Esophagus mucosa (tissue), 1 donor: ENCODE data around the gene AIF1L. TPM values are rescaled to one million over a fixed set of nuclear protein-coding genes. Genes with fewer than 3 reads are reported as not detected.

Experiments
- ATAC-seq: fragments of 200-7000 bp; cut with Tn5 transposase; one replicate; pipeline ENCODE4 v1.9.1; 2020
- total RNA-seq: library from RNA; stranded (reverse); gene quantifications from one replicate; pipeline ENCODE4 v1.2.4, GENCODE V29; 2023
- donor health status: DM: yes; HTN: yes; CAD: no.

Gene AIF1L
- total RNA-seq, 1 donor from 2014 or later: 63.3 TPM

DNA sequence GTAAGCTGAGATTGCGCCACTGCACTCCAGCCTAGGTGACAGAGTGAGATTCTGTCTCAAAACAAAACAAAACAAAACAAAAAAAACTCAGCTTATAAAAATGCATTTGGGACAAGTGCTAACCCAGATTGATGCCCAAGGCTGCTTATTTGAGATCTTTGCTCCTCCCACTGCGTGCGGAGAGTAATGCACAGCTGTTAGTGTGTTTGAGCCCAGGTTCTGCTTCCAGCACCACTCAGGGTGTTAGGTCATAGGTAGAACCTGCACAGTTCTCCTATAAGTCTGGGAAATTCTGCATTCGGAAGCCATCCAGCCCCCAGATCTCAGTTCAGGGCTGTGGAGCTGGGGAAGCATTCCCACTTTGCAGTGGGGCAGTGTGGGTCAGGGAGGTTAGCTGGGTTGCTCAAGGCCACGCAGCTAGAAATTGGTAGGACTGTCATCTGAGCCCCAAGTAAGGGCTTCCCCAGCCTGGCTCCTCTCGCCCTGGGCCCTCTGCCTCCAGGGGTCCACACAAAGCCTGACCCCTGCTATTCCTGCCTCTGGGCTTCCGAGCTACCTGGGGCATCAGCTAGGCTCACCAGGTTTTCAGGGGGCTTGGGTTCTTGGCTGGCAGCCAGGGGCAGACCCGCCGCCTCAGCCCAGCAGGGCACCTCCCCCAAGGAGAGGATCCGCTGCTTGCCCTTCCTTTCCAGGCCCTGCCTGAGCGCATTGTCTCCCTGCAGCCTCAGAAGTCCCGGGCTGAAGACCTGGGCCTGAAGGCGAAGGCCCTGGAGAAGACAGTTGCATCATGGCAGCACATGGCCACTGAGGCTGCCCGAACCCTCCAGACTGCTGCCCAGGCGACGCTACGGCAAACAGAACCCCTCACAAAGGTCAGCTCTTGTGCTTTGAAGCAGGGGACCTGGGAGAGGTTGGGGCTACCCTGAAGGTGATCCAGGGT lies 17.6 kb upstream of the AIF1L start:
- no peak for ATAC-seq

DNA sequence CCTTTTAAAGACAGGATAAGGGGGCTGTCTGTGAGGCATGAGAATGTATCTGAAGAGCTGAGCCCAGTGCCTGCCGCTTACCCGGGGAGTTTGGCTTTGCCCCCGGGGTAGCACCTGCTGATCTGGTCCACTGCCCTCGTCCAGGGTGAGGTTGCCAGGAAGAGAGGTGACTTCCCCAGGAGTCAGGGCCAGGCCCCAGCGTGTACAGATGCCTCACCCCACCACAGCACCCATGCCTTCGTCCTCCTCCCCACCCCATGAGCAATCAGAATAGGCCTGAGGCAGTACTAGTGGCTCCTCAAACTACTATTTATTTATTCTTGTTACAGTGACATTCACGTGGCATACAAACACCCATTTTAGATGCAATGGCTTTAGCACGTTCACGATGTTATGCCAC lies 15.7 kb upstream of the AIF1L start:
- peak; percentile 94 for ATAC-seq

DNA sequence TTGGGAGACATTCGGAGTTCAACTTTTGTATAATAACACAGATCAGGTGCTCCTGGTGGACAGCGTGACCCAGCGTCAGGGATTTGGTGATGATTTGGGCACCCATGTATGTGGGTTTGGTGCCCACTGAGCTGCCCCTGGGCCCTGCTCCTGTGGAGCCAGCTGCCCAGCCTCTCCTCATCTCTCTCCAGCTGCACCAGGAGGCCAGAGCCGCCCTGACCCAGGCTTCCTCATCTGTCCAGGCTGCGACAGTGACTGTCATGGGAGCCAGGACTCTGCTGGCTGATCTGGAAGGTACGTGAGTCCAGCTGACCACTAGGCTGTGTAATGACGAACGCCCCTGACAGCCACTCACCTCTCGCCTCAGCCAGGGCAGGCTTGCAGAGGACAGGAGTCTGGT lies 14.5 kb upstream of the AIF1L start:
- no peak for ATAC-seq

DNA sequence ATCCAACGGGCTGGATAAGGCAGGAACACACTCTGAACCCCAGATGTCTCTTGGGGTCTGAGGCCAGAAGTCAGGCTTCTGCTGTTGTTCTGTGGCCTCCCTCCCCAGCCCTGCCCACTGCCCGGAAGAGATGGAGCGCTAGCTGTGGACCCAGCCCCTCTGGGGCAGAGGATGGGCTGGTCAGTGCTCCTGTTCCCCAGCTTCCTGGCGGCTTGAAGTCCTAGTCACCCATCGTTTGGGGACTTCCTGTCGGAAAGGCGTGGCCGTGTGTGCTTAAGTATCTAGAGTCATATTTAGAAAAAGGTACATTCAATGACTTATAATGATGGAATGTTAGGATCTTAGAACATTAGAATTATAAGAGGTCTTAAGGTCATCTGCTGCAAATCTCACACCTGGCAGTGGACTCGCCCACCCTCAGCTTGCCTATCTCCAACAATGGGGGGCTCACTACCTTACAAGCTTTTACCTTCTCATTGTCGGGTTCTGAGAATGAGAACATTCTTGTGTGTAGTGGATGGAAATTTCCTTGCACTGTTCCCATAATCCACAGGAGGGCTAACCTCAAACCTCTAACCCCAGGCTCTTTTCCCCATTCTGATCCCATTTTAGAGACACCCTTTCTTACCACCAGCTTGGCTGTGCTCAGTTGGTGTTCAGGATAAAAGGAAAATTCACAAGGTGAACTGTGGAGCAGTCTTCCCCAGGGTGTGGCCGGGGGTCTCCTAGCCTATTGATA lies 13.4 kb upstream of the AIF1L start:
- peak; percentile 52 for ATAC-seq

DNA sequence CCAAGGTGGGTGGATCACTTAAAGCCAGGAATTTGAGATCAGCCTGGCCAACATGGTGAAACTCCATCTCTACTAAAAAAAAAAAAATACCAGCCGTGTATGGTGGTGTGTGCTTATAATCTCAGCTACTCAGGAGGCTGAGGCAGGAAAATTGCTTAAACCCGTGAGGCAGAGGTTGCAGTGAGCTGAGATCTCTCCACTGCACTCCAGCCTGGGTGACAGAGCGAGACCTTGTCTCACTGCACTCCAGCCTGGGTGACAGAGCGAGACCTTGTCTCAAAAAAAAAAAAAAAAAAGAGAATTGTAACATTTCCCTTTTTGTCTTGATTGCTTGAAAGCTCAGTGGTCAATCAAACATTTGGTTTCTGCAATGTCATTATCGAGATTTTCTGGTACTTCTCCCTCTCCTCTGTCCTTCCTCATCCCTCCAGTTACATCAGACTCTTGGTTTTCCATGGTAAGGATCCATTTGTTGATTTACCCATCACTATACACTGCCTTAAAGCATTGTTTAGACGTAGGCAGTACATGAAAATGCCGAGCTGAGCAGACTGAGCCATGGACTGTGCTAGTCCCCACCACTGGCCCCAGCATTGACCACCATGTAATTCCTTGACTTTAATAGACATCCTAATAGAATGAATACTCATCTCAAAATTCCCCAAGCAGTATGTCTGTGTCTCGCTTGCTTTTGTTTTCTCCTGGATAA lies 11.5 kb upstream of the AIF1L start:
- no peak for ATAC-seq

DNA sequence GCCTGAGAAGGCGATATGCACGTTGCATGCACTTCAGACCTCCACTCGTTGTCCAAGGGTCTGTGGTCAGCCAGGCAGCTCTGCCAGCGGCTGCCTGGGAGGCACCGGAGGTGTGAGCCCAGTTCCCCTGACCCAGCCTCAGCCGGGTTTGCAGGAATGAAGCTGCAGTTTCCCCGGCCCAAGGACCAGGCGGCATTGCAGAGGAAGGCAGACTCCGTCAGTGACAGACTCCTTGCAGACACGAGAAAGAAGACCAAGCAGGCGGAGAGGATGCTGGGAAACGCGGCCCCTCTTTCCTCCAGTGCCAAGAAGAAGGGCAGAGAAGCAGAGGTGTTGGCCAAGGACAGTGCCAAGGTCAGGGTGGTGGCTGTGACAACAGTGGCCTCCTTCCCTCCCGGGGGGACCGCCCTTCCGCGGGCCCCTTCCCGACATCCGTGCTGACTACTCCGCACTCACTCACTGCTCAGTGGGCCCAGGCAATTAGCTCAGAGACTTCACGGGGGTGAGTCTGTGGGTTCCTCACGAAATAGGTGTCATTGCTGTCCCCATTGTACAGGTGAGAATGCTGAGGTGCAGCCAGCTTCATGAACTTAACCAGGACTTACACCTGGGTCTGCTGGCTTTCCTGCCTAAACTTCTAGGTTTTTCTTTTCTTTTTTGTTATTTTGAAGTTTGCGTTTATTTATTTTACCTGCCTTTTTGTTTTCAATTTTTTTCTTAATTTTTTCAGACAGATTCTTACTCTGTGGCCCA lies 10.8 kb upstream of the AIF1L start:
- ATAC-seq: no peak

DNA sequence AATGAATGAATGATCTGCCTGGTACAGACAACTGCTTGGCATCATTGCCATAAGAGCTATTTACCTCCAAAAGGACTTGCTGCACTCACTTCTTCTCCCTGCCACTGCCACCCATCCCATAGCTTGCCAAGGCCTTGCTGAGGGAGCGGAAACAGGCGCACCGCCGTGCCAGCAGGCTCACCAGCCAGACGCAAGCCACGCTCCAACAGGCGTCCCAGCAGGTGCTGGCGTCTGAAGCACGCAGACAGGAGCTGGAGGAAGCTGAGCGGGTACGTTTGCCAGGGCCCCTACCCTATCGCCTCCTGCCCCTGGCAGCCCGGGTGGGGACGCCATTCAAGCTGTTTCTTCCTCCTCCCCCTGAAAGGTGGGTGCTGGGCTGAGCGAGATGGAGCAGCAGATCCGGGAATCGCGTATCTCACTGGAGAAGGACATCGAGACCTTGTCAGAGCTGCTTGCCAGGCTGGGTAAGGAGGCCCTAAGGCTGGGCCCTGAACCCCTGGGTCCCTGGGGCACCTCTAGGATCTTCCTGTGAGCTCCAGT lies 8.9 kb upstream of the AIF1L start:
- ATAC-seq: no peak

DNA sequence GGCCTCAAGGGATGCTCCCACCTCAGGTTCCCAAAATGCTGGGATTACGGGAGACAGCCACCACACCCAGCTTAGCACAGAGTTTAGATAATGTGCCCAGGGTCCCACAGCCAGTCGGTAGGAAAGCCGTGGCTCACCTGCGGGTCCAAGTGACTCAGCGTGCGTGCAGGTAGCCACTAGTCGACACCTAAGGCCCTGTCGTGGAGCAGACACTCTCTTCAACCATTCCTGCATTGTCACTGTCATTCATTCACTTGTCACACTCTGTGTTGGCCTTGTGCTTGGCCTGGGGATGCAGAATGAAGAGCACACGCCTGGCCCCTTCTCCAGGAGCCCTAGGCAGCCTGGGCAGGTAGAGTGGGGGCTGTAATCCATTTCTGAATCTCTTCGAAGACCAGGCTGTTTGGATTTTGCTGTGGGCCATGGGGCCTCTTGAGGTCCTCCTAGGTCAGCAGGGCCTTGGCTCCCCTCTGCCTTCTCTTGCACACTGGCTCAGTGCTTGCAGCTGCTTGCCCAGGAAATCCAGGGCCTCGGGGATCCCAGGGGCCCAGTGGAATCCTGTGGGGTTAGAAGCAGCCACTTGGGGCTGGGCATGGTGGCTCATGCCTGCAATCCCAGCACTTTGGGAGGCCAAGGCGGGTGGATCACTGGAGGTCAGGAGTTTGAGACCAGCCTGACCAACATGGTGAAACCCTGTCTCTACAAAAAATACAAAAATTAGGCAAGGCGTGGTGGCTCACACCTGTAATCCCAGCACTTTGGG lies 6.1 kb upstream of the AIF1L start:
- ATAC-seq: no peak

DNA sequence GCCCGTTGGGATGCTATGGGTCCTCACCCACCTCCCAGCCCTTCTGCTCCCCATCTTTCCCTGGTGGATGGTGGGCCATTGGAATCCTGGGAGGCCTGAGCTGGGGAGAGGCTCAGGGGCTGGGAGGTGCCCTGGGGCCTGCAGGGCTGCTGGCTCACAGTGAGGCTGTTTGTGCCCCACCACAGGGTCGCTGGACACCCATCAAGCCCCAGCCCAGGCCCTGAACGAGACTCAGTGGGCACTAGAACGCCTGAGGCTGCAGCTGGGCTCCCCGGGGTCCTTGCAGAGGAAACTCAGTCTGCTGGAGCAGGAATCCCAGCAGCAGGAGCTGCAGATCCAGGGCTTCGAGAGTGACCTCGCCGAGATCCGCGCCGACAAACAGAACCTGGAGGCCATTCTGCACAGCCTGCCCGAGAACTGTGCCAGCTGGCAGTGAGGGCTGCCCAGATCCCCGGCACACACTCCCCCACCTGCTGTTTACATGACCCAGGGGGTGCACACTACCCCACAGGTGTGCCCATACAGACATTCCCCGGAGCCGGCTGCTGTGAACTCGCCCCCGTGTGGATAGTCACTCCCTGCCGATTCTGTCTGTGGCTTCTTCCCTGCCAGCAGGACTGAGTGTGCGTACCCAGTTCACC lies 4.9 kb upstream of the AIF1L start:
- no peak for ATAC-seq

DNA sequence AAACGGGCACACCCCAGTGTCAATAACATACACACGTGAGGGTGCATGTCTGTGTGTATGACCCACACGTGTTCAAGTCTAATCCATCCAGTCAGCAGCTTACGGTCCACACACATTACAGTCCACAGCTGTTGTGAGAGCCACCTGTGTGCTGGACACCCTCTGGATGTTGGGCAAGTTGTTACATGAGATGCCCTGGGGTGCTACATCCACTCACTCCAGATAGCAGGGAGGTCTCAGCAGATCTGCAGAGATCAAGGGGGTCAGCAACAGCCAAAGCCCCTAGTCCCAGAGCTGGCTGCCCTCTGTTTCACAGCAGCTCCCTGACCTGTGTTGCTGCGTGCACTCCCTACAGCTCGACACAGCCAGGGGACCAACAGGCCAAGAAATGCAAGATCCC lies 4.3 kb upstream of the AIF1L start:
- ATAC-seq: no peak

DNA sequence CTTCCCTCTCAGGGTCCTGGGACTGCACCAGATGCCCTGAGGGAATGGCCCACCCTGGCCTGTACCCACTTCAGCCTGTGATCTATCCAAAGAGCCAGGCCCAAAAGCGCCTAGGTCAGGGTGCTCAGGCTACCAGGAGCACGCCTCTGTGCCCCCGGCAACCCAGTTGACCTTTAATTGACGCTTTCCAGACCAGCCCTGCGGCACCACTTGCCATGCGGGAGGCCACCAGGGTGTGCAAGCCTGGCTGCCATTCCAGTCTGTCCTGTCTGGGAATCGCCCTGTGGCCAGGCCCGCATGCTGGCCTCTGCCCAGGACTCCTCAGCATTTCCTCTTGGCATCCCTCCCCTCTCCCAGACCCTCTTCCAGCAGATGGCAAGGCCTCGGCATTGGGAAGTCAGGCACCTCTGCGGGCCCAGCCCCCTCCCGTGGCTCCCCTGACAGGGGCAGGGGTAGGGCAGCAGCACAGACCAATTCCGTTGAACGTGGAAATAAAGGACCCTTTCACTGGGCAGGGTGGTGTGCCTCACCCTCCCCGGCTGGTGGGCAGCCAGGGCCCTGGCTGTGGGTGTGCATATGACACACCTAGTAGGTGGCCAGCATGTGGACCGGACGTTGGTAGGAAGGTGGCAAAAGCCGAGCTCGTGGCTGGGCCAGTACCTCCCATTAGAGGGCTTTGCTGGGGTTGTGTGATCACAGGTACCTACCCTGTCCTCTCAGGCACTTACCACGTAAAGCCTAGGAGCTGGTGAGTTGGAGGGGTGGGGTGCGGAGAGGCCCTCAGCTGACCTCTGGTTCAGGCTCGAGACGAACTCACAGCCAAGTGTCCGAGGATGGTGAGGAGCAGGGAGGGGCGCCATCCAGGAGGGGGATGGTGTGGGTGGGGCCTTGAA lies 3.5 kb upstream of the AIF1L start:
- ATAC-seq: peak; percentile 32

DNA sequence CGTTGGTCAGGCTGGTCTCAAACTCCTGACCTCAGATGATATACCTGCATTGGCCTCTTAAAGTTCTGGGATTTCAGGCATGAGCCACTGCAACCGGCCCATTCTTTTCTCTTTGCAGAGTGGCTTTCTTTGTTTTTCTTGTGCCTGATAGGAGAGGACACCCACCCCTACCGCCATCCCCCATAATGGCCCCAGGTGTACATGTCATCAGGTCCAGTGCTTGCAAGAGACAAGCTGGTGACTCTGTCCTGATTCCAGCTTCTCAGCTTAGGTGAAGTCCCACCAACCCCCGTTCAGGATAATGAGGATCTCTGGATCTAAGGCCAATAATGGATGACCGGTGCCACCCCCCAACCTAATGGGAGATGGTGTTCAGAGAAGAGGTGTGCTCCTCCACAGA lies 2.3 kb upstream of the AIF1L start:
- no peak for ATAC-seq

DNA sequence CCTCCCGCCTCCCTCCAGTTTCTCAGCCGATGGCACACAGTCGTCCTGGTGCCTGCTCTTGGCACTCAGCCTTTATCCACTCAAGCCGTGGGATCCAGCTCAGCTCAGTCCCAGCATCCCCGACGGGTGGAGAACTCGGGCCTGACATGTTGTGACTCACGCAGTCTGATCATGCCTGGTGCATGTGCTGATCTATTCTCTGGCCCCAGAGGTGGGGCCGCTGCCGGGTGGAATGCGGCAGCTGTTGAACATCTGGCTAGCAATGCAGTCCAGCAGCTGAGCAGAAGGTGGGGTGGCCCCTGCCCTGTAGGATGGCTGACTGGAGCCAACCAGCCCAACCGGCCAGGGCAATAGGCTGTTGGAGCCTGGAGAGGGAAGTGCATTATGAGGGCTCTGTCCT lies 1.7 kb upstream of the AIF1L start:
- peak; percentile 84 for ATAC-seq

DNA sequence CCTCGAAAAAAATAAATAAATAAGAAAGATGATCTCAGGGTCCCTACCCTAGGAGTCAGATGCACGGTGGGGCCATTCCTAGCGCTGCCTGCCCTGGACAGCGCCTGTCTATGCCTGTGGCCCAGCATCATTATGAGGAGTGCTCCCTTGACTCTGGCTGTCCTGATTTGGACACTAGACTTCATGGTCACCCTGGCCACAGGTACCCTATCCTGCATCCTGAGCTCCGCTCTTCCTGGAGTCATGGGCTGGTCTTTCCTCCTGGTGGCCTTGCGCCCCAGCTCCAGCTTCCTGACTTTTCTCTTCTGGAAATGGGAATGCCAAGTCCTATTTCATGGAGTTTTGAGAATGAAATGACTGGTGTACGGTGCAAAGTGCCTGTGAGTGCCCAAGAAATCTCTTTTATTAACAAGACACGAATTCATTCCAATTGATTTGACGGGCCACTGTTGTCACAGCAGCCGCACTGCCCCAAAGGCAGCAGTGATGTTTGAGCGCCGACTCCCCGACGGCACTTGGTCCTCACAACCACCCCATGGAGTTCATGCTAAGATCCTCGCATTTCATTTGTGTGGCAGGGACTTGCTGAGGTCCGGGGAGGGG lies 564 bp upstream of the AIF1L start:
- no peak for ATAC-seq

DNA sequence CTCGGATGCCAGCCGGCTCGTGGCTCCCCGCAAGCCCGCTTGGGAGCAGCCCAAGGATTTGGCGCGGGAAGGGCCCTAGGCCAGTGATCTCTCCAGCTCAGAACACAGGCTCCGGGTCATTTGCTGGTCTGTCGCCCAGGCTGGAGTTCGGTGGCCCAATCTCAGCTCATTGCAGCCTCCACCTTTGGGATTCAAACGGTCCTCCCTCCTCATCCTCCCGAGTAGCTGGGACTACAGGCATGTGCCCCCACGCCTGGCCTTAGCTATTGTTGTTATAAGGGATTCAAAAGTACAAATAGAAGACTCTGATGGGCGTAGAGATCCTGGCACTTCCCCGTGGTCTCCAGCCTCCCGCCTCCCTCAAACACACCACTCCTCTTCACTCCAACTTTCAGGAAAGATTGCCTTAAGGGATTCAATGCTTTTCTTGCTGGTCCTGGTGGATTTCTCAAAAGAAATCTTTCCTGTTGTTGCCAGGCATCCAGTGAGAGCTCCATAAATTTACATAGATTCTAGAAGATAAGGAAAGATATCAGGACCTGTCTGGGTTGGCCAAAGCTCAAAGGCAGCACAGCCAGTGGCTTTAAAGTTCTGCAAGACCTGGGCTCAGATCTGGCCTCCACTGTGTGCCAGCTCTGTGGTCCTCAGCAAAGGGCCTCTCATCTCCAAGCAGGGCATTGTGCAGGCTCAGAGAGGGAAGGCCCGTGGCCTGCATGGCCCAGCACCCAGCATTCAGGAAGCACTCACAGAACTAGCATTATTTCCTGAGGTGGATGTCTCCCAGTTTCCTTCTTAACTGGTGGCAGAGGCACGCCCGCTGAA lies 1.0 kb downstream of the AIF1L start:
- no peak for ATAC-seq

DNA sequence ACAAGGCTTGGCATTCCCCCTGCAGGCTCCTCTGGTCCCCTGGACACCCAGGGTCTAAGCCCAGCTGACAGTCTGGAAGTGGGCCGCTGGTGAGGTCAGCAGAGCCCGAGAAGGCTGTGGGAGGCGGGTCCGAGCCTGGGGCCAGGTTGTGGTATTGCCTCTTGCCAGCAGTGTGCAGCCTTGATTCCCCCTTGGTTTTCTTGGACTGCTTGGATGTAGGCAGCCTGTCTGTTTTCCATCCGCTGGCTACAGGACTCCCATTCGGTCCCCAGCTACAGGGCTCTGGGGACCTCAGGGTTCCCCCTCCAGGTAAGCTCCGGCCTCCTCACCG lies 1.6 kb downstream of the AIF1L start:
- no peak for ATAC-seq

DNA sequence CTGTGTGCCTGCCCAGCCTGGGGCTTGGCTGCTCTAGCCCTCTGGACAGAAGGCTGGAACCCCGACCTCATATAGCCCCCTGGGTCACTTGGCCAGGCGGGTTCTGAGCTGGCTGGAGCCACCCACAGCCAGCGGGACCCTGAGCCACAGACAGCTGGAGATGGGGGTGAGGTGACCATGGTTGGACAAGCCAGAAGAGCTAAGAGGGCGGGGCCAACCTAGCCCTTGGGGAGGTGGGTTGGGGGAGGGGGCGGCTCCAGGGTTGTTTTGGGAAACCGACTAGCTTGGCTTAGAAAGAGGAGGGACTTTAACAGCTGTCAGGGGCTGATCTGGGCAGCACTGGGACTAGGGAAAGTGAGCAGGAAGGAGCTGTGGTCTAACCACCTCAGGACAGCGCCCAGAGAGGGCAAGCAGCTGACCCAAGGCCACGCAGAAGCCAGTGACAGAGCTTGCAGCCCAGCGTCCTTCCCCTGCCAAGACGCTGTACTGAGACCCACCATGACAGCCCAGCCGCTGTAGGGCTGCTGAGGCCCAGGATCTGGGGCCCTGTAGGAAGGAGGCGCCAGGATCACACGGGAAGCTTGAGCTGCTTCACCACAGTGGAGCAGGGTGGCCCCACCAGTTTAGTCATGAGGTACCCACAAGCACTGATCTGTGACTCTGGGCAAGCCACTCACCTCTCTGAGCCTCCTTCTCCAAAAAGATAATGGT lies 2.2 kb downstream of the AIF1L start:
- ATAC-seq: no peak

DNA sequence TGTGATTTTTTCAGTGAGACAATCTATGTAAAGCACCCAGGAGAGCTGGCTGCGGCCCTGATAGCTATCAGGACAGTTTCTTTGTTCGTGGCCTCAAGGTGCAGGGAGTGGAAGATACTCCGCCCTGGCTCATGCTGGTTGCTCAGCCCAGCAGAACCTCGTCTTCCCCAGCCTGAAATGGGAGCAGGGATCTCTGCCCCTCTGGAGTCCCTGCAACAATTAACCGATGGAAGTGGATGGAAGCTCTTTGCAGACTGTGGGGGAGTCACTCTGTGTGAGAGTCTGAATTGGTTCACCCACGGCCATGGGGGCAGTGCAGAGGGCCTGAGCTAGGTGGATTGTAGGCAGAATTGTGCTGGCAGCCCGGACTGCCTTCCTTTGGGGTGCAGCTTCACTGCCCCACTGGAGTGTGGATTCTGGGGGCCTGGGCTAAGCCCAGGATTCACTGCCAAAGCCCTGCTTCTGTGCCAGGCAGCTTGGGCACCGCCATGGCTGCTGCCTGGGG lies 2.8 kb downstream of the AIF1L start:
- ATAC-seq: no peak
